NOMO-1 (cell line): ENCODE data around the gene EPB41L4A.
"Not testable (repeated sequence)": the region's sequence is repeated elsewhere in the genome, so short reads cannot be mapped to it uniquely, and the experiment has no call there.

ENCODE experiments used
- DNase-seq, 2 experiments: peaks; one replicate each; lab custom pipeline; 2025; ENCODE audit not compliant: unreplicated experiment in 2 of 2; lab: John Stamatoyannopoulos, UW

The EPB41L4A gene

GRCh38 chr5:112419164-112419985, at the start of gene EPB41L4A:
Gene EPB41L4A, minus strand, starts transcription at chr5:112419277. Its CDS starts 238 bp downstream, at chr5:112419039.
- peak in 1 of 2 experiments; percentile 19 for DNase-seq

GRCh38 chr5:112467485-112467884, 48.4 kb upstream of the EPB41L4A start:
- DNase-seq, result no peak

DNA sequence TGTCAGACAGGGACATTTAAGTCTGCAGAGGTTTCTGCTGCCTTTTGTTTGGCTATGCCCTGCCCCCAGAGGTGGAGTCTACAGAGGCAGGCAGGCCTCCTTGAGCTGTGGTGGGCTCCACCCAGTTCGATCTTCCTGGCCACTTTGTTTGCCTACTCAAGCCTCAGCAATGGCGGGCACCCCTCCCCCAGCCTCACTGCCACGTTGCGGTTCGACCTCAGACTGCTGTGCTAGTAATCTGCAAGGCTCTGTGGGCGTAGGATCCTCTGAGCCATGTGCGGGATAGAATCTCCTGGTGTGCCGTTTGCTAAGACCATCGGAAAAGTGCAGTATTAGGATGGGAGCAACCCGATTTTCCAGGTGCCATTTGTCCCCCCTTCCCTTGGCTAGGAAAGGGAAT, 47.2 kb upstream of the EPB41L4A start:
- not testable (repeated sequence) for DNase-seq

GRCh38 chr5:112447187-112447760, 28.2 kb upstream of the EPB41L4A start:
- not testable (repeated sequence) for DNase-seq

DNA sequence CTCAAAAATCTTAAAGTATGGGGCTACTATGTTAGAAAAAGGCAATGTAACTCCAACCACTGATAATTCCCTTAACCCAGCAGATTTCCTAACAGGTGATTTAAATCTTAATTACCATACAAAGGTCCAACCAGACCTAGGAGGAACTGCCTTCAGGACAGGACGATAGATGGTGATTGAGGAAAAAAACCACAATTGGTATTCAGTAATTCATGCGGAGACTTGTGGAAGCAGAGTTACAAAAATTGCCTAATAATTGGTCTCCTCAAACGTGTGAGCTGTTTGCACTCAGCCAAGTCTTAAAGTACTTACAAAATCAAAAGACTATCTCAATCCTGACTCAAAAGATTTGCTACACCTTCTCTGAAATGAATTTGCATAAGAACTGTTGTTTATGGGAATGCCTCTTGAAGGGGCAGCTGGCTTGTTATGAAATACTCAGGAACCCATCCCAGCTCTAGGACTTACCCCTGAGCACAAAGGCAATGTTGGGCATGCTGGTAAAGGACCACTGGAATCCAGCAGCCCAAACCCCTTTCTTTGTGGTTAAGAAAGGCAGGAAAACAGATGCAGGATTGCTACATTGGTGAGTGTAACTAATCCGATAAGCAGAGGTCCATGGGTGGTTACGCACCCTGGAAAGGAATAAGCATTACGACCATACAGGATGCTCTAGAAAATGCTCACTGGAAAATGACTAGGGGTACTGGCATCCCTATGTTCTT, 26.7 kb upstream of the EPB41L4A start:
- DNase-seq, result peak in 1 of 2 experiments; percentile 1

GRCh38 chr5:112443932-112444331, 24.9 kb upstream of the EPB41L4A start:
- not testable (repeated sequence) for DNase-seq

- DNase-seq, result no peak
Measured at GRCh38 chr5:112440031-112440430, 21.0 kb upstream of the EPB41L4A start.

DNA sequence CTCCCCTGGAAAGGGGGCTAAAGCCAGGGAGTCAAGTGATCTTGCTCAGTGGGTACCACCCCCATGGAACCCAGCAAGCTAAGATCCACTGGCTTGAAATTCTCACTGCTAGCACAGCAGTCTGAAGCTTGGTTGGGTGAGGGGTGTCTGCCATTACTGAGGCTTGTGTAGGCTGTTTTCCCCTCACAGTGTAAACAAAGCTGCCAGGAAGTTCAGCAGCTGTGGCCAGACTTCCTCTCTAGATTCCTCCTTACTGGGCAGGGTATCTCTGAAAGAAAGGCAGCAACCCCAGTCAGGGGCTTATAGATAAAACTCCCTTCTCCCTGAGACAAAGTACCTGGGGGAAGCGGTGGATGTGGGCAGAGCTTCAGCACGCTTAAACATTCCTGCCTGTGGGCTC, 17.1 kb upstream of the EPB41L4A start:
- no peak for DNase-seq

- no peak for DNase-seq
Measured at GRCh38 chr5:112434641-112435040, 15.6 kb upstream of the EPB41L4A start.

- DNase-seq, result not testable (repeated sequence)
Measured at GRCh38 chr5:112426202-112426601, 7.1 kb upstream of the EPB41L4A start.

DNA sequence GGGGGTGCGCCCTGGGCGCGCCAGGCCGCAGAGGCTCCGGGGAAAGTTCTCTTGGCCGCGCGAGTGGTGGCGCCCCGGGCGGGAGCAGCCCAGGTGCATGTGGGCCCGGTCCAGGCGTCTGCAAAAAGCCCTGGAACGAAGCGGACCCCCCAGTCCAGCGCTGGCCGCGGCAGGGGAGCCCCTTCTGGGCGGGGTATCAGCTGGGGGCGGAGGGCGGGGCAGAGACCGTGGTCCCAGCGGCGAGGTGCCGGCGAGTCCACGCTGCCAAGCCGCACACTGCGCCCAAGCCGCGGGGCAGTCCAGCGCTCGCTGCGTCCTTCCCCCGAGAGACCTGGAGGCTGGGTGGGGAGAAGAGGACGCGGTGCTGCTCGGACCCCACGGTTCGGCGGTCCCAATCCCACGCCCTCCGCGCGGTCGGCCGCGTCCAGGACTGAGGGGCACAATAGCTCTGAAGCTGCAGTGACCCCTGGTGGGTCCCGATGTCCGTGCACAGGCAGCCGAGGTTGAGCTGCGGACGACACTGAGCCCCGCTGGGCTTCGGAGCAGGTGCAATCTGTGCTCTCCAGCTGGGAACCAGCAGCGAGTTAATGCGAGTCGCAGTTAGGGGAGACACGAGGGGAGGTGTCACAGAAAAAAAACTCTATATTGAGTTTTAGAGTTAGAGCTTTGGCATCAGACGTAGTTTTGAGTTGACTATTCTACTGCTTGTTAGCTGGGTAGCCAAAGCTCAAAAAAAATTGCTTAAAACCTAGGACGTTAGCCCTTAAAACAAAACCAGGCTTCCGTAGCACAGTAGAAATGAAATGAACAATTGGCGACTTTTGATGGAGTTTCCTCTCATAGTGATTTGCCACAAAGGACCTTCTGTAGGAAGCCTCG, 1.1 kb upstream of the EPB41L4A start:
- peak; percentile 9 to 60 for DNase-seq

DNA sequence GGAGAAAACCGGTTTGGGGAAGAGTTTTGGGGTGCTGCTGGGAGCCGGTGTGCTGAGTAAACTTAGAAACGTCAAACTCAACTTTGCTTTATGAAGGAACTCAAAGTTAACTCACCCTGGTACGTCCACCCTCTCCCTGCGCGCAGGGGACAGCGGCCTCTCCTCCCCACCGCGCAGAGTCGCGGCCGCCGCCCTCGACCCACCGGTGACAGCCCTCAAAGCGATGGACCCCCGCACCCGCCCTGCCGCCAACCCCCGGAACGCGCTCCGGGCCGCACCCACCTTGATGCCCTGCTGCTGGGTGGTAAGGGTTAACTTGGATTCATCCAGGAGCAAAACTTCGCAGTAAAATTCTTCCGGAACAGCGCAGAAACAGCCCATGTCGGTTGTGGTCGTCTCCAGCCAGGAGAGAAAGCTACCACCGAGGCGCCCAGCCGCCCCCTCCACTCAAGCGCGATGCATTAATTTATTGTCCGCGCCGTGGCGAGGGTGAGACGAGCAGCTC, 366 bp downstream of the EPB41L4A start:
- DNase-seq, result no peak

GRCh38 chr5:112417931-112418658, 982 bp downstream of the EPB41L4A start:
- peak; percentile 8 to 31 for DNase-seq

- DNase-seq, result no peak
Measured at GRCh38 chr5:112415552-112415951, 3.5 kb downstream of the EPB41L4A start.

- DNase-seq, result no peak
Measured at GRCh38 chr5:112413611-112414010, 5.5 kb downstream of the EPB41L4A start.

GRCh38 chr5:112412346-112412745, 6.7 kb downstream of the EPB41L4A start:
- no peak for DNase-seq

- DNase-seq, result no peak
Measured at GRCh38 chr5:112411903-112412302, 7.2 kb downstream of the EPB41L4A start.

GRCh38 chr5:112407666-112408065, 11.4 kb downstream of the EPB41L4A start:
- DNase-seq, result no peak

- no peak for DNase-seq
Measured at GRCh38 chr5:112407240-112407639, 11.8 kb downstream of the EPB41L4A start.

- no peak for DNase-seq
Measured at GRCh38 chr5:112403069-112403468, 16.0 kb downstream of the EPB41L4A start.
